Peyer's patch (tissue), 4 donors: ENCODE measurements around the gene GBX2.

Source experiments
- CTCF ChIP-seq, 6 experiments: fragments of 450-650 bp in 4 of 6; fragments of 200-600 bp in 2 of 6; sonication (generic) in 1 of 6; IDR thresholded peaks; one replicate each; pipeline ENCODE4 v1.5.1; 2017 to 2019; ENCODE audit warnings: antibody characterized with exemption in 6 of 6, mild to moderate bottlenecking in 3 of 6, moderate library complexity in 1 of 6
- POLR2A ChIP-seq, 2 donors: fragments of 450-650 bp; IDR thresholded peaks; one replicate each; pipeline ENCODE4 v1.5.1; 2017; ENCODE audit warnings: antibody characterized with exemption in 2 of 2, mild to moderate bottlenecking in 2 of 2, moderate library complexity in 2 of 2

- TF ChIP-seq POLR2A (IDR thresholded peaks at IDR 0.05) (no peak), CTCF (IDR thresholded peaks at IDR 0.05) (no peak)
Measured at GRCh38 chr2:236195726-236196125, 27.5 kb upstream of the GBX2 start.
